ENCODE data around the gene TUFM.
"Not testable (repeated sequence)": the region's sequence is repeated elsewhere in the genome, so short reads cannot be mapped to it uniquely, and the experiment has no call there.

Gene TUFM

DNA sequence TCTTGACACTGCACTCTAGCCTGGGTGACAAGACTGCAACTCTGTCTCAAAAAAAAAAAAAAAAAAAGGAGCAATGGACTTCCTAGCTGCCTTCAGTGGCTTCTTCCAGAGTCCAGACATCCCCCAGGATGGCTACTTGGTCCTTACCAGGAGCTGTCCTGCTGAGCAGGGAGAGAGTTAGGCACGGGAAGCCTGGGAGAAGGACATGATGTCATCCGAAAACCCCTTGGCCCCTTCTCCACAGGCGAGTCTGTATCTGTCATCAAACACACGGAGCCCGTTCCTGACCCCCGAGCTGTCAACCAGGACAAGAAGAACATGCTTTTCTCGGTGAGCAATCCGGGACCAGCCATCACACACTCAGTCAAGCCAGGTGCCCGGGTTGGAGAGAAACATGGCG, 40.8 kb upstream of the TUFM start:
- Histone ChIP-seq H3K36me3 (ENCODE audit: low read depth) (no peaks in the 10 kb centered on the region), H3K27ac (ENCODE audit: poor library complexity, severe bottlenecking) (no peak overlapping the region), H3K27me3 (ENCODE audit: insufficient read depth, poor library complexity, severe bottlenecking) (no peaks in the 10 kb centered on the region), H3K4me1 (ENCODE audit: insufficient read depth, poor library complexity, severe bottlenecking) (no peaks in the 10 kb centered on the region), H3K4me3 (ENCODE audit: severe bottlenecking) (no peak overlapping the region), H3K9me3 (ENCODE audit: severe bottlenecking) (no peaks in the 10 kb centered on the region)
- TF ChIP-seq, protein P1, sequence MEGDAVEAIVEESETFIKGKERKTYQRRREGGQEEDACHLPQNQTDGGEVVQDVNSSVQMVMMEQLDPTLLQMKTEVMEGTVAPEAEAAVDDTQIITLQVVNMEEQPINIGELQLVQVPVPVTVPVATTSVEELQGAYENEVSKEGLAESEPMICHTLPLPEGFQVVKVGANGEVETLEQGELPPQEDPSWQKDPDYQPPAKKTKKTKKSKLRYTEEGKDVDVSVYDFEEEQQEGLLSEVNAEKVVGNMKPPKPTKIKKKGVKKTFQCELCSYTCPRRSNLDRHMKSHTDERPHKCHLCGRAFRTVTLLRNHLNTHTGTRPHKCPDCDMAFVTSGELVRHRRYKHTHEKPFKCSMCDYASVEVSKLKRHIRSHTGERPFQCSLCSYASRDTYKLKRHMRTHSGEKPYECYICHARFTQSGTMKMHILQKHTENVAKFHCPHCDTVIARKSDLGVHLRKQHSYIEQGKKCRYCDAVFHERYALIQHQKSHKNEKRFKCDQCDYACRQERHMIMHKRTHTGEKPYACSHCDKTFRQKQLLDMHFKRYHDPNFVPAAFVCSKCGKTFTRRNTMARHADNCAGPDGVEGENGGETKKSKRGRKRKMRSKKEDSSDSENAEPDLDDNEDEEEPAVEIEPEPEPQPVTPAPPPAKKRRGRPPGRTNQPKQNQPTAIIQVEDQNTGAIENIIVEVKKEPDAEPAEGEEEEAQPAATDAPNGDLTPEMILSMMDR (IDR thresholded peaks at IDR 0.05; ENCODE audit: poor library complexity, severe bottlenecking): no peak
- DNase-seq (ENCODE audit: low spot score) (no peak), ATAC-seq (ENCODE audit: low read depth) (no peak)

DNA sequence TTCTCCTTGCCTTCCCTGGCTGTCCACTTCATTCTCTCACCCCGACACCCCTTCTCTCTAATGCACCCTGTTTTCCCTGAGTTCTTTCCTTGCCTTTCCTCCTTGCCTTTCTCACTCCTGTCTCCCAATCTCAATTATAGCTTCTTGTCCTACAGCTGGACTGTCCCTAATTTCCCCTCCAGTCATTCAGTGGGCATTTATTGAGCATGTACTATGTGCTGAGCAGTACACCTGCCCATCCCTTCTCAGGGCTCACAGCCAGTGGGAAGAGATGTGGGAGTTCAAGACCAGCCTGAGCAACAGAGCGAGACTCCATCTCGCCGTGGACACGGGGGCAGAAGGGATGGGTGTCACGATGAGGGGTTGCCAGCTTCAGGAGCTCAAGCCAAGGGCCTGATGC, 37.9 kb upstream of the TUFM start:
- Histone ChIP-seq H3K36me3 (ENCODE audit: low read depth) (no peaks in the 10 kb centered on the region), H3K27ac (ENCODE audit: poor library complexity, severe bottlenecking) (no peak overlapping the region), H3K4me3 (ENCODE audit: severe bottlenecking) (no peak overlapping the region), H3K9me3 (ENCODE audit: severe bottlenecking) (no peaks in the 10 kb centered on the region), H3K27me3 (ENCODE audit: insufficient read depth, poor library complexity, severe bottlenecking) (no peaks in the 10 kb centered on the region), H3K4me1 (ENCODE audit: insufficient read depth, poor library complexity, severe bottlenecking) (peaks cover 4% of the 10 kb centered on the region)
- ATAC-seq (ENCODE audit: low read depth): no peak
- TF ChIP-seq, protein P1 (IDR thresholded peaks at IDR 0.05; ENCODE audit: poor library complexity, severe bottlenecking): no peak
- no peak for DNase-seq (ENCODE audit: low spot score)

DNA sequence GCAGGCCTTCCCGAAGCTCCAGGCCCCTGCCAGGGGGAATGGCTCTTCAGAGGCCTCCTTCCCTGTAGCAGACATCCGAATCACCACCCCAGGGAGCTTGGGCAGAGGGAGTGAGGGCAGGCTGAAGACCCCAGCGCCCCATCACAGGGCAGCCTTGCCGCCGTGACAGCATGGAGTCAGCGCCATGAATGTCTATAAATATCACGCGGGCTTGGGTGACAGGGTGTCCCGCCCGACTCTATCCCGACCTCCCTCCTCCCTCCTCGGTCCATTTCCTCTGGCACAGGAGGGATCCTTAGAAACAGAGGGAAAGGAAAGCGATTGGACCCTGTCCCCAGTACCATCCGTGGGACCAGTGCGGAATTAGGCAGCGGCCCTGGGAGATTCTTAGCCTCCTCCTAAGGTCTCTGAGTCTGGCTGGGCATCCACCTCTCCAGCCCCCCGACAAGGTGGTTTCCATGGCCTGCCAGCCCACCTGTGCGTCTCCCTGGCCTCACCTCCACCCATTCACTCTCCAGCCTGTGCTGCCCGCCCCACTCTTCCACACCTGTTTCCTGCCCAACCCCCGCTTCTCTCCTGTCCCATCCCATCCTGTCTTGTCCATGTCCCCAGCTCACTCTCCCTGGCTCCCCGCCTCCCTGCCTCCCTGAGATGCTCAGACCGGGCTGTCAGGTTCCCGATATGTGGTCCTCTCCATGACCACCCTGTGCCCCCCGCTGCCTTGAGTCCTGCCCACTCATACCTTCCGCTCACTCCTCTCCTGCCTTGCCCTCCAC, 37.3 kb upstream of the TUFM start:
- DNase-seq (ENCODE audit: low spot score): peak; percentile 53
- Histone ChIP-seq H3K36me3 (ENCODE audit: low read depth) (no peaks in the 10 kb centered on the region), H3K4me3 (ENCODE audit: severe bottlenecking) (no peak overlapping the region), H3K9me3 (ENCODE audit: severe bottlenecking) (no peaks in the 10 kb centered on the region), H3K27me3 (ENCODE audit: insufficient read depth, poor library complexity, severe bottlenecking) (no peaks in the 10 kb centered on the region), H3K27ac (ENCODE audit: poor library complexity, severe bottlenecking) (no peak overlapping the region), H3K4me1 (ENCODE audit: insufficient read depth, poor library complexity, severe bottlenecking) (peaks cover 4% of the 10 kb centered on the region)
- TF ChIP-seq, protein P1 (IDR thresholded peaks at IDR 0.05; ENCODE audit: poor library complexity, severe bottlenecking): no peak
- no peak for ATAC-seq (ENCODE audit: low read depth)

DNA sequence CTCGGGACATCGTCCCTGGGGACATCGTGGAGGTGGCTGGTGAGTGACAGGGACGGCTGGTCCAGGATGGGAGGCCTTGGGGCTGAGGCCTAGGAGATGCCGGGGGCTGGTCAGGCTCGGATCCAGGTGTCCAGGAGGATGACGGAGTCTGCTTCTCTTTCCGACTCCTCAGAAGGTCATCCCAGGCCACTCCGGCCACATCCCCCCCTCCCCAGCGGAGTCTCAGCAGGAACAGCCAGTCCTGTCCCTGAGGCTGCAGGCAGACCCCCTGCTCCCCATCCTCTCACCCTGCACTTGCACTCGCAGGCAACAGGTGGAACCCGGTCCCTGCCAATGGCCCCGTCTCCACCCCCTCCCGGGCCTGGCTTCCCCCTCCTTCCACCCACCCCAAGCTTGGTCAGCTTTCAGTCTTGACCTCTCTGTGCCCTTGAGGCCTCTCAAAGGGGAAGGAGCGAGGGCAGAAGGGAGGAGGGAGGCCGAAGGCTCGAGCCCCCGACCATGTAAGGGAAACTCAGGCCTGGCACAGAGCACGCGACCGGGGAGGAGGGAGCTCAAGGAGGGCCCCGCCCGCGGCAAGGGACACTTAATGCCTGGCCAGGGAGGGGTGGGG, 36.5 kb upstream of the TUFM start:
- Histone ChIP-seq H3K27me3 (ENCODE audit: insufficient read depth, poor library complexity, severe bottlenecking) (no peaks in the 10 kb centered on the region), H3K36me3 (ENCODE audit: low read depth) (no peaks in the 10 kb centered on the region), H3K9me3 (ENCODE audit: severe bottlenecking) (no peaks in the 10 kb centered on the region), H3K27ac (ENCODE audit: poor library complexity, severe bottlenecking) (no peak overlapping the region), H3K4me1 (ENCODE audit: insufficient read depth, poor library complexity, severe bottlenecking) (peaks cover 4% of the 10 kb centered on the region), H3K4me3 (ENCODE audit: severe bottlenecking) (no peak overlapping the region)
- no peak for ATAC-seq (ENCODE audit: low read depth)
- TF ChIP-seq, protein P1 (IDR thresholded peaks at IDR 0.05; ENCODE audit: poor library complexity, severe bottlenecking): no peak
- no peak for DNase-seq (ENCODE audit: low spot score)

DNA sequence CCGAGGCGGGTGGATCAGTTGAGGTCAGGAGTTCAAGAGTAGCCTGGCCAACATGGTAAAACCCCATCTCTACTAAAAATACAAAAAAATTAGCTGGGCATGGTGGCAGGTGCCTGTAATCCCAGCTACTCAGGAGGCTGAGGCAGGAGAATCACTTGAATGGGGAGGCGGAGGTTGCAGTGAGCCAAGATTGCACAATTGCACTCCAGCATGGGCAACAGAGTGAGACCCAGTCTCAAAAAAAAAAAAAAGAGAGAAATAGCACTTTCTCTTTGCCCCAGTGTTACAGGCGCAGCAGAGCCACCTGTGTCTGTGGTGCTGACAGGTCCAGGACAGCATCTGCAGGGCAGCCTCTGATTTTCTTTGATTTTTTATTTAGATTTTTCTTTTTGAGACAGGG, 35.4 kb upstream of the TUFM start:
- H3K27me3 ChIP-seq (ENCODE audit: insufficient read depth, poor library complexity, severe bottlenecking); H3K27ac ChIP-seq (ENCODE audit: poor library complexity, severe bottlenecking); H3K4me1 ChIP-seq (ENCODE audit: insufficient read depth, poor library complexity, severe bottlenecking); DNase-seq (ENCODE audit: low spot score); H3K9me3 ChIP-seq (ENCODE audit: severe bottlenecking); H3K4me3 ChIP-seq (ENCODE audit: severe bottlenecking); ATAC-seq (ENCODE audit: low read depth); H3K36me3 ChIP-seq (ENCODE audit: low read depth): not testable (repeated sequence)
